Measurements from ENCODE around the gene CTRL. TPM values are rescaled to one million over a fixed set of nuclear protein-coding genes. Genes with fewer than 3 reads are reported as not detected.

CTRL gene
- total RNA-seq, 1 donor from 2014 or later, result 2.8 TPM

GRCh38 chr16:67965668-67966548, 34.2 kb upstream of the CTRL start:
- peaks cover 14% of the 10 kb centered on the region for H3K27me3 Mint-ChIP-seq (ENCODE audit: unreplicated experiment)
- peaks cover 4% of the 10 kb centered on the region for H3K4me1 Mint-ChIP-seq (ENCODE audit: low read depth, unreplicated experiment)
- no peak overlapping the region for H3K27ac Mint-ChIP-seq (ENCODE audit: unreplicated experiment)
- peaks cover 3% of the 10 kb centered on the region for H3K9me3 Mint-ChIP-seq (ENCODE audit: unreplicated experiment)
- H3K4me3 Mint-ChIP-seq (ENCODE audit: unreplicated experiment), result no peak overlapping the region
- DNase-seq, result no peak
- H3K36me3 Mint-ChIP-seq (ENCODE audit: unreplicated experiment), result no peaks in the 10 kb centered on the region
- TF ChIP-seq CTCF (IDR thresholded peaks at IDR 0.05; ENCODE audit: partially characterized antibody, unreplicated experiment), result no peak

DNA sequence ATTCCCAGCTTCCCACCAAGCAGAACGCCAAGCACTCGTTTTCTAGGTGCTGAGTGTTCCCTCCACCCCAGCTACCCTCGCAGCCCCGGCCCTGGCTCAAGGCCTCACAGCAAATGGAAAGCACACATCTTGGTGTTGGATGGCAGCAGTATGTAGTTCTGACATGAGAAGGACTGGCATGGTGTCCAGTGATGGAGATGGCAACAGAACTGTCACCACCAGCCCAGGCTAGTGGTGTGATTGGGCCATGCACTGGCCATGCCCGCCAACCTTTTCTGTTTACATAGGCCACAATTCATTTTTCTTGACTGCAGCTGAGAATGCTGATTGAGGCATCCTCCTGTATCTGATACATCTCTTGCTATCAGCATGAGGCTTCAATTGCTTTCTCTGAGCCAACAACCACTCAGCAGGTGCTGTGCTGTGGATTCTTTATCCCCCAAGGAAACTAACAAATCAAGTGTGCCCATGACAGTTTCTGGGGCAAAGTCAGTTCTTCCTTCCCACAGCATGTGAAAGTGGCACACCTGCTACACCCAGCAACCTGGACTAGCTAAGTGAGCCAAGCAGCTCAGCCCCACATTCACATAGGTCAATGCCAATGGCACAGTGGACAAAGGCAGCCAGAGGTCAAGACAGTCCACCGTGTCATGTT, 32.9 kb upstream of the CTRL start:
- no peaks in the 10 kb centered on the region for H3K36me3 Mint-ChIP-seq (ENCODE audit: unreplicated experiment)
- H3K27ac Mint-ChIP-seq (ENCODE audit: unreplicated experiment), result no peak overlapping the region
- no peak overlapping the region for H3K4me3 Mint-ChIP-seq (ENCODE audit: unreplicated experiment)
- no peak for TF ChIP-seq CTCF (IDR thresholded peaks at IDR 0.05; ENCODE audit: partially characterized antibody, unreplicated experiment)
- H3K4me1 Mint-ChIP-seq (ENCODE audit: low read depth, unreplicated experiment), result peaks cover 4% of the 10 kb centered on the region
- no peak for DNase-seq
- peaks cover 3% of the 10 kb centered on the region for H3K9me3 Mint-ChIP-seq (ENCODE audit: unreplicated experiment)
- H3K27me3 Mint-ChIP-seq (ENCODE audit: unreplicated experiment), result peaks cover 7% of the 10 kb centered on the region

DNA sequence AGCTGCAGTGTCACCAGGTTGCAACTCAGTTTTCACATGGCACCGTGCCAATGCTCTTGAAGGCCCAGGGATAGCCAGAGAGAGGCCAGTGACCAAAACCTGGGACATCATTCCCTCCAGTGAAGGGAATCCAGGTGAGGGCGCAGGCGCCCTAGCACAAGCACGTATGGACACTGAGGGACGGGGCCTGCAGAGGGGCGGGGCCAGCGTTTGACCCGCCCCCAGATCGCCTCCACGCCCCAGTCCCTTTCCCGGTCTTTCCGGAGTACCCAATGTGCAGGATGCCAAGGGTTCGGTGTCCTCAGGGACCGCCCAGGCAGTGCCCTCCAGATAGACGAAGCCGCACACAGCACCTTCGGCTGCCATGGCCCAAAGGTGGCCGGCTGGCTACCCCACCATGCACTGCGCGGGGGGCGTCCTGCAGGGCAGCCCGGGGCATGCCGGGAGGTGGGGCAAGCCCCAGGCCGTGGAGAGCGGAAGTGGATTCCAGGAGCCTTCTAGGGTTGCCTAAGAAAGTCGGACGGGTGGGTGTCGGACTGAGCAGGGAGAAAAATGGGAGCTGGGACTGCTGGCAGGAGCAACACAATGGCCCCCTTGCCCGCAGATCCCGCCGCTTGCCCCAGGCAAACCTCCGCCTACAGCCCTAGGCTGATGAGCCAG, 32.1 kb upstream of the CTRL start:
- peaks cover 6% of the 10 kb centered on the region for H3K27me3 Mint-ChIP-seq (ENCODE audit: unreplicated experiment)
- H3K36me3 Mint-ChIP-seq (ENCODE audit: unreplicated experiment), result no peaks in the 10 kb centered on the region
- H3K4me1 Mint-ChIP-seq (ENCODE audit: low read depth, unreplicated experiment), result peaks cover 4% of the 10 kb centered on the region
- H3K4me3 Mint-ChIP-seq (ENCODE audit: unreplicated experiment), result no peak overlapping the region
- H3K27ac Mint-ChIP-seq (ENCODE audit: unreplicated experiment), result no peak overlapping the region
- no peak for DNase-seq
- no peak for TF ChIP-seq CTCF (IDR thresholded peaks at IDR 0.05; ENCODE audit: partially characterized antibody, unreplicated experiment)
- peaks cover 3% of the 10 kb centered on the region for H3K9me3 Mint-ChIP-seq (ENCODE audit: unreplicated experiment)

DNA sequence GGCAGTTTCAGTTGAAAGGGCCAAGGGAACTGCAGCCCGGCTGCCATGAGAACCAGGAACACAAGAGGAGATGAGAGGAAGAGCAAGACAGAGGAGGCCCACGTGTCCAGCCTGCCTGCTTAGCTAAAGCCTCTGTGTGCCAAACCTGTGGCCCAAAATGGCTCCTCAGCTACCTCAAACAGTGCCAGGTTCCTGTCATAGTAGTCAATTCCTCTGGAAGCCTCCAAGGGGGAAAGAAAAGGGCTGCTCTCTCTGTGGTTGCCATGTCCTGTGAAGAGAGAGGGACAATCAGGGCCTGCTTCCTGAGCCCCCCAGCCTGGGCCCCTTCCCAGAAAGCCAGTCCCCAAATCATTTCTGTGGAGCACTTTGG, 31.6 kb upstream of the CTRL start:
- Mint-ChIP-seq H3K27me3 (ENCODE audit: unreplicated experiment) (peaks cover 6% of the 10 kb centered on the region), H3K27ac (ENCODE audit: unreplicated experiment) (no peak overlapping the region), H3K4me1 (ENCODE audit: low read depth, unreplicated experiment) (peaks cover 4% of the 10 kb centered on the region), H3K4me3 (ENCODE audit: unreplicated experiment) (no peak overlapping the region), H3K9me3 (ENCODE audit: unreplicated experiment) (peaks cover 3% of the 10 kb centered on the region), H3K36me3 (ENCODE audit: unreplicated experiment) (no peaks in the 10 kb centered on the region)
- no peak for TF ChIP-seq CTCF (IDR thresholded peaks at IDR 0.05; ENCODE audit: partially characterized antibody, unreplicated experiment)
- no peak for DNase-seq
